Measurements from ENCODE around the gene CREBBP. TPM values are rescaled to one million over a fixed set of nuclear protein-coding genes. Genes with fewer than 3 reads are reported as not detected.
A peak's percentile ranks its signal among the peaks of the same experiment; 100 is the strongest.

Gene CREBBP
- total RNA-seq, 1 donor from 2014 or later, result 7.8 TPM

GRCh38 chr16:3736116-3736515, 144.4 kb downstream of the CREBBP start:
- no peak for DNase-seq (ENCODE audit: low read depth in 2 of 2)

GRCh38 chr16:3735541-3735940, 145.0 kb downstream of the CREBBP start:
- DNase-seq (ENCODE audit: low read depth in 2 of 2), result no peak

GRCh38 chr16:3734758-3735221, 145.7 kb downstream of the CREBBP start:
- no peak for DNase-seq (ENCODE audit: low read depth in 2 of 2)

GRCh38 chr16:3734084-3734757, 146.3 kb downstream of the CREBBP start:
- DNase-seq (ENCODE audit: low read depth in 2 of 2), result no peak

- DNase-seq (ENCODE audit: low read depth in 2 of 2), result no peak
Measured at GRCh38 chr16:3732171-3732570, 148.3 kb downstream of the CREBBP start.

- DNase-seq (ENCODE audit: low read depth in 2 of 2), result no peak
Measured at GRCh38 chr16:3731126-3731935, 149.2 kb downstream of the CREBBP start.

- DNase-seq (ENCODE audit: low read depth in 2 of 2), result no peak
Measured at GRCh38 chr16:3730161-3731125, 150.1 kb downstream of the CREBBP start.

GRCh38 chr16:3729161-3730112, 151.1 kb downstream of the CREBBP start:
- no peak for DNase-seq (ENCODE audit: low read depth in 2 of 2)

- no peak for DNase-seq (ENCODE audit: low read depth in 2 of 2)
Measured at GRCh38 chr16:3728424-3729160, 151.9 kb downstream of the CREBBP start.

GRCh38 chr16:3727806-3728381, 152.6 kb downstream of the CREBBP start:
- no peak for DNase-seq (ENCODE audit: low read depth in 2 of 2)

- no peak for DNase-seq (ENCODE audit: low read depth in 2 of 2)
Measured at GRCh38 chr16:3726021-3726687, 154.4 kb downstream of the CREBBP start.

- DNase-seq (ENCODE audit: low read depth in 2 of 2), result no peak
Measured at GRCh38 chr16:3725276-3725675, 155.2 kb downstream of the CREBBP start.

GRCh38 chr16:3722508-3722907, 158.0 kb downstream of the CREBBP start:
- no peak for DNase-seq (ENCODE audit: low read depth in 2 of 2)

- DNase-seq (ENCODE audit: low read depth in 2 of 2), result no peak
Measured at GRCh38 chr16:3720418-3720817, 160.1 kb downstream of the CREBBP start.

- no peak for DNase-seq (ENCODE audit: low read depth in 2 of 2)
Measured at GRCh38 chr16:3718628-3719027, 161.9 kb downstream of the CREBBP start.

- no peak for DNase-seq (ENCODE audit: low read depth in 2 of 2)
Measured at GRCh38 chr16:3718019-3718391, 162.5 kb downstream of the CREBBP start.

- DNase-seq (ENCODE audit: low read depth in 2 of 2), result peak; percentile 39 to 87
Measured at GRCh38 chr16:3717235-3718018, 163.1 kb downstream of the CREBBP start, which contains the start of gene TRAP1. TRAP1 (minus strand) TSS chr16:3717524; CDS start chr16:3717508, 16 bp downstream.

GRCh38 chr16:3716831-3717234, 163.7 kb downstream of the CREBBP start:
- DNase-seq (ENCODE audit: low read depth in 2 of 2), result peak in 1 of 2 donors; percentile 44
